Measurements from ENCODE around the gene NR4A1.

DNA sequence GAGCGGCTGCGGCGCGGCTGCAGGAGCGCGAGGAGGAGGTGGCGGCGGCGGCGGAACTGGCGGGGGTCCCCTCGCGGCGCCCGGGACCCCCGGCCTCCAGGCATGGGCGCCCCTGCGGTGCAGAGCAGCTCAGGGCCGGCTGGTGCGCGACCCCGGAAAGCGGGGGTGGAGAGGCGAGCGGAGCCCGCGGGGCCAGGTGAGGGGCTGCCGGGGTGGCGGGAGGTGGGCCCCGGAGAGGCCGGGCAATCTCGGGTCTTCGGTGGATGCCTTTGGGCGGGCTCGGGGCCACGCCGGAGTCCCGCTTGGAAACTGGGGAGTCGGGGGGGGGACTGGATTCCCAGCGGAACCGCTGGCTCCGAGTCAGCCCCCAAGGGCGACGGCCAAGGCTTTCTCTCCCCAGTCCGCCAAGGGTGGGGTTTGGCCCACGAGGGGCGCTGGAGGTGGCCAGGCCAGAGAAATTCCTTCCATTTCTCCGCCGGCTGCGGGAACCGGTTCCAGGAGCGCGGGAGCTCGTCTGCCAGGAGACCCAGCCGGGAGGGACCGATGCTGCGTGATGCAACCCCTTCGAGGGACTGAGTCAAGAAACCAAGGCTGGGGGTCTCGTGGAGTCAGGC is 13.9 kb upstream of the NR4A1 start:
- TF ChIP-seq POLR2AphosphoS5 (IDR thresholded peaks at IDR 0.05; ENCODE audit: low read depth, low read length) = no peak
- TF ChIP-seq, protein P1, sequence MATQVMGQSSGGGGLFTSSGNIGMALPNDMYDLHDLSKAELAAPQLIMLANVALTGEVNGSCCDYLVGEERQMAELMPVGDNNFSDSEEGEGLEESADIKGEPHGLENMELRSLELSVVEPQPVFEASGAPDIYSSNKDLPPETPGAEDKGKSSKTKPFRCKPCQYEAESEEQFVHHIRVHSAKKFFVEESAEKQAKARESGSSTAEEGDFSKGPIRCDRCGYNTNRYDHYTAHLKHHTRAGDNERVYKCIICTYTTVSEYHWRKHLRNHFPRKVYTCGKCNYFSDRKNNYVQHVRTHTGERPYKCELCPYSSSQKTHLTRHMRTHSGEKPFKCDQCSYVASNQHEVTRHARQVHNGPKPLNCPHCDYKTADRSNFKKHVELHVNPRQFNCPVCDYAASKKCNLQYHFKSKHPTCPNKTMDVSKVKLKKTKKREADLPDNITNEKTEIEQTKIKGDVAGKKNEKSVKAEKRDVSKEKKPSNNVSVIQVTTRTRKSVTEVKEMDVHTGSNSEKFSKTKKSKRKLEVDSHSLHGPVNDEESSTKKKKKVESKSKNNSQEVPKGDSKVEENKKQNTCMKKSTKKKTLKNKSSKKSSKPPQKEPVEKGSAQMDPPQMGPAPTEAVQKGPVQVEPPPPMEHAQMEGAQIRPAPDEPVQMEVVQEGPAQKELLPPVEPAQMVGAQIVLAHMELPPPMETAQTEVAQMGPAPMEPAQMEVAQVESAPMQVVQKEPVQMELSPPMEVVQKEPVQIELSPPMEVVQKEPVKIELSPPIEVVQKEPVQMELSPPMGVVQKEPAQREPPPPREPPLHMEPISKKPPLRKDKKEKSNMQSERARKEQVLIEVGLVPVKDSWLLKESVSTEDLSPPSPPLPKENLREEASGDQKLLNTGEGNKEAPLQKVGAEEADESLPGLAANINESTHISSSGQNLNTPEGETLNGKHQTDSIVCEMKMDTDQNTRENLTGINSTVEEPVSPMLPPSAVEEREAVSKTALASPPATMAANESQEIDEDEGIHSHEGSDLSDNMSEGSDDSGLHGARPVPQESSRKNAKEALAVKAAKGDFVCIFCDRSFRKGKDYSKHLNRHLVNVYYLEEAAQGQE (IDR thresholded peaks at IDR 0.05; ENCODE audit: insufficient read depth in 1 of 2, low read depth in 2 of 2, low read length in 2 of 2) = no peak

All from PFSK-1 (cell line).